GM19023 (cell line): Measurements from ENCODE around the gene KMT2C.

Source experiments
- ATAC-seq: cut with Tn5 transposase; IDR thresholded peaks from one replicate; pipeline ENCODE4 v1.9.1; 2021; ENCODE audit warnings: mild to moderate bottlenecking, moderate library complexity; ENCODE audit not compliant: unreplicated experiment

The KMT2C gene

DNA sequence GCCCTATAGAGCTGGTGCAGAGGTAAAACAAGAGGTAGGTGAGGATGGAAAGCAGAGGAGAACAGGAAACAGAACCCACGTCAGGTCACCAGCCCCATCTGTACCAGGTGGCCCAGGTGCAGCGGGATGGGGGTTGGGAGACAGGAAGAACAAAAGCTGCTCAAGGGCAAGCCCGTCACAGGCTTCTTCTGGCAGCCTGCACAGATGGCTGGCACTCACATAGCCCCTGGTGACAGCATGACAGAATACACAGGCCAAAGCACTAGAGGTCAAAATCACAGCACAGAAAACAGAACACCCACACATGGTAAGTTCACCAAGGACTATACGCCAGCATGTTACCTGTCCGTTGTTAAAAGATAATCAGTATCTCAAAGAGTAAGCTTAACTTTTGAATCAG is 283.5 kb downstream of the KMT2C start:
- ATAC-seq, result no peak

DNA sequence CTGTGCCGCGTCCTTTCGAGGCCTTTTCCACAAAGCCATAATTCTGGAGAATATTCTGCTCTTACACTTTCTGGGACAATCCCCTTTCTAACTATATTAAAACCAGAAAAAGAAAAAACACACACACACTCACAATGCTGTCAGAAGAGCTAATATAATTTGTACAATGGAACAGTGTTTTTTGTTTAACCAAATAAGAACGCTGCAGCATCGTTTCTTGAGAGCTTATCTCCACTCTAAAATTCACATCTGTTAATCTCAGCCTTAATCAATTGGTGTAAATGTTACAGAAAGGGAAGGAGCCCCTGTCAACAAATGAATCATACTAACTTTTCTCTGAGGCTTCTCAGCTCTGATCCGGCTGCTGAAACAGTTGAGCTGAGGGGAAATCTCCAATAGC is 286.4 kb downstream of the KMT2C start:
- ATAC-seq, result no peak

DNA sequence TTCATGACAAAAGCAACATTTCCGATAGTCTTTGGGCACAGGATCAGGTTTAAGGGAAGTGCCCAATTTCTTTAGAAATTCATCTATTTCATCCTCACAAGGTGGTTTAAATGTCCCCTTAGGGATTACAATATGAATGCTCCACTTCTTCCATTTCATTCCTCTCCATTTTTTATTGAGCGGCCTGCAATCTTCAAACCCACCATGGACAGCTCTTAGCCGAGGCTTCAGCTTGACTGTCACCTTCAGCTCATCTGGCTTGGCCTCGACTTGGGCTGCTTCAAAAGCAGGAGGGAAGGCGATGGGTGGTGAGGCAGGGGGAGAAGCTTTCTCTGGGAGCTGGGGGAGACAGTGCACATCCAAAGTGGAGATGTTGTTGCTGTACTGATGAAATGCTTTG is 287.1 kb downstream of the KMT2C start:
- no peak for ATAC-seq

DNA sequence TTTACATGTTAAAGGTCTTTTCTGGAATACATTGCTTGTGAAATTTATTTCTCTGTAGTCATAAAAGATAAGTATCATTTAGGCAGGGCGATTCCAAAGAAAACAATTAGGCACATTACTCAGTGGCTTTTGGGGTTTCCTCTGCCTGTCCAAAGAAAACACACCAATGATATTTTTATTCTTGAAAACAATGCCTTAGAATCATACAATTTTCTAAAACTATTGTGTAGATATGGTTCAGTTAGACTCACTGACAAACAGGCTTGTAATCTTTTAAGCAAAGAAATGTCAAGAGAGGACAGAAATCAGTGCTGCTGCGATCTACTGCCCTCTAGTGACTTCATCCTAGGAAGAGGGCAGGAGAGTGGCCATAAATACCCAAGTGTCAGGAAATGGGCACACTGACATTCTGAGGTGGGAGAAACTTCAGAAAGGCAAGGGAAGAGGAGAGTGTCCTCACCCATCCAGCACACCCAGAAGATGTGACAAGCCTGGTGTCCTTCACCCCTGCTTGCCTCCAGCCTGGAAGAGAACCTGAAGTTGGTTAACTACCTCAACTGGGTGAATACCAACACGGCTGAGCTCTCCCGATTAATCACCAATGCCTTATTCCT is 289.8 kb downstream of the KMT2C start:
- ATAC-seq, result no peak

DNA sequence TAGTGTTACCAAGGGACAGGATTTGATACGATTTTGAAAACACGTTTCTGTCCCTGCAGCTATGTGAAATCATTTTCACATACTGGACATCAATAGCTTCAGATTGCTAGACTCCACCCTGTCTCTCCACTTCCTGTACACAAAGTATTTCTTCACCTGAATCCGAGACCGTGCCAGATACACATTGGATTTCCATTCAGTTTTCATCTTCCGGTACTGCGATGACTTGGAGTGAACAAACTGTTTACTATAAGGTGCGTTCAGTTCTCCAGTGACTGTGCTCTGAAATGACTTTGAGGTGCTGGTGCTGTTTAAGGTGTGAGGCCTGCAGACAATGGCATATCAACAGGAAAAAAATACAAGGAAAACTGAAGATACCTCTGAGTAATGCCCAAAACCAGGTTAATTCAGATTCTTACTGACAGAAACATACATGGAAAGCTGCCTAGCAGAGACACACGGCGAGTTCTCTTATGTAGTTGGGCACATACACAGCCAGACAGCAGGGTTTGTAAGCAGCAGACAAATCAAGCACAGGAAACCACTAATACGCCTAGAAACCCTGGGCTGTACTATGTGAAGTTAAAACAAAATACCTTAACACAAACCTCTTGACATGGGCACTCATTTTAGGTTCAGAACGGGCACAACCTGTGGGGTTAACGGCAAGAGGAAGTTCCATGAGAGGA is 291.1 kb downstream of the KMT2C start:
- no peak for ATAC-seq

DNA sequence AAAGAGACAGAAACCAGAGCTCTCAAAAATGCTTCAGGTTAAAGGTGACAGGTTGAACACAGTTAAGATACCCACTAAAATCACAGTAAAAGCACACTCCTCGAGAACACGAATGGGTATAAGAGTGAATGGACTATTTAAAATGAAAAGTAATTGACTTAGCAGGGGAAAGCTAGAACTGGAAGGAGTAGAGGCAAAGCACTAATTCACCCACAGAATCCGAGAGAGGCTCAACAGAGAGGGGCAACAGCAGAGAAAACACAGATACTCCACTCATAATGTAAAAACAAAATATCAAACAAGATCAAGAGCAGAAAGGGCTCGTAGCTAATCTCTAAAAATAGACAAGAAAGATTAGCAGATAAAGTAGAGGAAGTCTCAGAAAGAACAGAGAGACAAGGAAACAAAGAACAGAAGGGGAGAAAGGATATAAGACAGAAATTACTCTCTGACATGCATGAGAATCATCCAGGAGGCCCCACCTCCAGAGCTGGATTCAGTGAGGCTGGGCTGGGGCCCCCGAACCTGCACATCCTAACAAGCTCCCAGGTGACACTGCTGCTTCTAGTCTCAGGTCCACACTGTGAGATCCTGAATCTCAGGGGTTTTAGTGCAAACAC is 292.7 kb downstream of the KMT2C start:
- no peak for ATAC-seq

DNA sequence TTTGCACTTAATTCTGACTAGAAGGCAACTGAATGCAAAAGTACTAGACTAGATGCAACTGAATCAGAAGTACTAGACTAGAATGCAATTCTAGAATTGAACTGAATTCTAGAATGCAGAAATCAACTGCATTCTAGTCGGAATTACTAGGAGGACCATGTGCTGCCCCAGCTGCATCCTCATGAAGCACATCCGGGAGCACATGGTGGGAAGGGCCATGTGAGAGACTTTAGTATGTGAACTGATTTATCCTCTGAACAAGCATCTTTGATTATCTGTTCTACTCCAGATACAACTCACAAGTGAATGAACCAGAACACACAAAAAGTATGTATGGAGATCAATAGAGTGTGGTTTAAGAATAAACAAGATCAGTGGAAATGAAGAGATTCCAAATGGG is 295.2 kb downstream of the KMT2C start:
- ATAC-seq, result no peak

DNA sequence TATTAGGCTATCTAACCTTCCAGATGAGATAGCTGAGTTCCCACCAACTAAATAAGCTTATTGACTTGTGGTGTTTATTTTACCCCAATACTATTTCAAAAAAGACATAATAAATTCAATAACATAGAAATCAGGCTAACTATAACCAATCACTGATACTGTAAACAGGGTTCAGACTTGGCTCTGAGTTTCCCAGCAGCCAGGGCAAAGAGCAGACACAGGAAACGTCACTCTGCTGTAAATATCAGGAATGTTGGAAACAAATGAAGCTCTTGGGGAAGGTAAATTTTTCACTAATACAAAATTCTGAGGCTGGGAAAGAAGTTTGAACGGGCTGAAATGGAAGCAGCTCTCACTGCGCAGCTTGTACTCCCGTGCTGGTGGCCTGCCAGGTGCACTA is 295.7 kb downstream of the KMT2C start:
- ATAC-seq, result no peak

DNA sequence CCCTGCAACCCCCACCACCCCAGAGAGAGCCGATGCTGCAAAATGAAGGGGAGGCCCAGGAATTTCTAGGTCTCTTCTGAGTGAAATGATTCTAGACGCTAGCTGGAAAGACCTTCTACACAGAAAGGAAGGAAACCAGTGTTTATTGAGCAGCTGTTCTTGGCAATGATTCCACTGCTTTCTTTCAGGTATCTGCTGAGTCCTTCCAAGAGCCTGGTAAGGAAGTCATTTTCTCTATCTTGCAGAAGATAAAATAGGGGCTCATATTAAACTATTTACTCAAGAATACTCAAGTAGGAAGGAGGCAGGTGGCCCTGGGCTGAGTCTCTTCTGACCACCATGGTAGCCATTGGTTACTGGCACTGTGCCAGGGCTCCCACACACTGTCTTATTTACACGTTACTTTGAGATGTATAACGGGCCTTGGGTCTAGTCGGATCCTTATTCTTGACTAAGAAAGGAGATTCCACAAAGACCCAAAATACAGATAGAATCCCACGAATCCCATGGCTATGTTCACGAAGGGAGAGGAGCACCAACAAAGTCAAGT is 298.3 kb downstream of the KMT2C start:
- ATAC-seq, result no peak

DNA sequence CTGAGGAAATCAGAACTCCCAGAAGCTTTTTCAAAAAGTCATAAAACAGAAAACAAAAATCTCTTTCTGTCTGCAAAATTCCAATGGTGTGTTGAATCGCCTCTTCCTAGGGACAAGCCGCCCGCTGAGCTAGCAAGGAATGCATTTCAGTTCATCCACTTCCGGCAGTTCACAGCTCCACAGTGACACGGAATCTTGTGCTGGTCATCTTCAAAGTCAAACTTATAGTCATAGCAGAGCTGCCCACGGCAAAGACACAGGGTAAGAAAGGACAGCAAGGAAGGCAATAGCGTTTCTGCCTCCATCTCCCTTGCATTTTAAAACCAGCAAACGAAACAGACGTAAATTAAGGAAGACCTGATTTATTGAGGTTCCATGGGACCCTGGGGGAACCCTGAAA is 299.1 kb downstream of the KMT2C start:
- no peak for ATAC-seq

DNA sequence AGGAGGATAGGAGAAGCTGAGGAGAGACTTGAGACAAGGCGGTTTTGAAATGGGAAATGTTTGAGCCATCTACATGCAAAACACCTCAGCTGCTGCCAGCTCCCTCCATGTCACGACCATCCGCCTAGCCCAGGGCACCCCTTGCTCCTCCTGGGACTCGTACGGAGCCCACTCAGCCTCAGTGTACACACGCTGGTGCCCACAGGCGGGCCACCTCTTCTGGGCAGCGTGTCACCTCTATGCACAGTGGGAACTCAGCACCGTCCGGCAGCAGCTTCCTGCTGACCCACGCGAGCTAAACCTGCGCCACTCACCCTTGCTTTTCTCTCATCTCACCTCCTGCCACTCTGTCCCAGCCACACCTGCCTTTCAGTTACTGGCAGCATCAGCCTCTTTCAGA is 302.0 kb downstream of the KMT2C start:
- no peak for ATAC-seq

DNA sequence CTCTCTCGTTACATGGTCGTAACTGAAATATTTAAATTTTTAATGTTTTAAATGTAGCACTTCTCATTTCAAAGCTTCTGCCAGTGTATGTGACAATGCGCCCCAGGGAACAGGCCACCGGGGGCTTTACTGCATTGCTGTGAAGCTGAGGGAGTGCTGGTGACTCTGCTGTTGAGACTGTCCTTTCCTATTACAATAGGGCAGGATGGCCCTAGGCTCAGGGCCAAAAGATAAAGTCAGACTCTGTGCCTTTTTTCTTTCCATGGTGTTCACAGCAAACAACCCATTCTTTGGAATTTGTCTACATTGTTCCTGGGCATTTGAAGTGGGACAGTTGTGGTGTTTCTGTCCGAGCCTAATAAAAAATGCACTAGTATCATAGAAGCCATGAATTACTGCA is 303.0 kb downstream of the KMT2C start:
- no peak for ATAC-seq

DNA sequence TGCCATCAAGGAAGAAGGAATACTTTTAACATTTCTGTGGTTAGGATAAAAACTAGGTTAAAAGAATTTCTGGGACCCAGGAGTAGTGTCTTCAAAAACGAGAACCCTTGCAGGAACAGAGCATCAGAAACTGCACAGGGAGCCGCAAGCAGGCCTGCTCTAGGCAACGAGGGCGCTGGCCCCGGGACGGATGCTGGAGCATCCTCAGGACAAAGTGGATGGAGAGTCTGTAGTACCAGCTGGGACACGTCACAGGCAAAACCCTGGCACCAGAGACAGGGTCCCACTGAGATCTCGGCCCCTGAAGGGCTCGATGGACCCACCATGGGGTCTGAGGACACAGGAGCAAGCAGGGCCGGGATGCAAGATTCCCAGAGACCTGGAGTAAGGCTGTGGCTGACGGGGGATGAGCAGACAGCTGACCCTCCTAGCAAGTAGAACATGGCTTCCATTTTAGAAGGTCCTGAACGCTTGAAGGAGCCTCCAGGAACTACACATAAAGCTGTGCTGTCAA is 303.8 kb downstream of the KMT2C start:
- no peak for ATAC-seq

DNA sequence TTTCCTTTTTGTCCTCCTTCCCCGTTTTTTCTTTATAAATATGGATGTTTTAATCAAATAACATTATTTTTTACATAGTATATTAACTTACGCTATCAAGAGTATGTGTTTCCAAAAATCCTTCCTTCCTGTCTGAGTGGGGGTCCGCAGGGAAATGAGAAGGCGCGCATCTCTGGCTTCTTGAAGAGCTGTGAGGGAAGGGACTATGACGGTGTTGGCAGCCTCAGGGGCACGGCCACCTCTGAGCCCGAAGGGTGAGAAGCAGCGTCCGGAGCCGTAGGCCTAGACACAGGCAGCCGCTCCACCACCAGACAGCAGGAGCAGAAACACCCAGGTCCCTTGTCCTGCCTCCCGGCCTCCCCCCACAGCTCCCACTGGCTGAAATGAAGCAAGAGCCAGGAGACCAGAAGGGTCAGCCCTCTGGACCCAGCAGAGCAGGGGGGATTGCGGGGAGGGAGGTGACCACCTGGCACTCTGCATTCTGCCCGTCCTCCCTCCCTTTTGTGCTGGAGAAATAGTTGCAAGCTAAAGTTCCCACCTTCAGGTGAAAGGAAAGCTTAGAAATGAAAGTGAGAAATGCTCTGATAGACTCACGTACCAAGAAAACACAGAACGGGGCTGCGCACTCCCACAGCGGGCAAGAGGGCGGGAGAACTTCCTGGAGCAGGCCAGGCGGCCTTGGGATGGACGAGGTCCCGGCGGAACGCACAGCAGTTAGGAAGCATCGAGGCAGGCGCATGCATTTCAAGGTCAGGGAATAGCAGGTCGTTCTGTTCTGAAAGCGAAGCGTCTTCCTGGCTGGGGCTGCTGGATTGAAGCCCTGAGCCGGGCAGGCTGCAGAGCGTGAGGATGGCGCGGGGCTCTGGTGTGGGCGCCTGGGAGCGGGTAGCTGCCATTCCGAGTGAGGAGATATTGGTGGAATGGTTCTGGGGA is 304.9 kb downstream of the KMT2C start:
- no peak for ATAC-seq

DNA sequence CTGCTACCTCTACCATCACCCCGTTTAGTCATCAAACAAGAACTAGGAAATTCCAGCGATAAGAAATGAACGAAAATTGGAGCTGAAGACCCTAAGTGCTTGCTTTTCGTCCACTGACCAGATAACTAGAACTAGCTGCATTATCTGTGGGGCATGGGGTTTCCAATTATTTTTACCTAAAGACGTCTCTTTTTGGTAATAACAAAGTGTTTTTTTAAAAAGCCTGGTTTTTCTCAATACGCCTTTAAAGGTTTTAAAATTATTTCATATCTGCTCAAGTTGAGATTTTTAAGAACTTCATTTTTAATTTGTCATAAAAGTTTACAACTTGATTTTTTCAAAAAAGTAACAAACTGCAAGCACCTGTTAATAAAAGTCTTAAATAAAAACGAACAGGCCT is 306.1 kb downstream of the KMT2C start:
- ATAC-seq, result no peak

DNA sequence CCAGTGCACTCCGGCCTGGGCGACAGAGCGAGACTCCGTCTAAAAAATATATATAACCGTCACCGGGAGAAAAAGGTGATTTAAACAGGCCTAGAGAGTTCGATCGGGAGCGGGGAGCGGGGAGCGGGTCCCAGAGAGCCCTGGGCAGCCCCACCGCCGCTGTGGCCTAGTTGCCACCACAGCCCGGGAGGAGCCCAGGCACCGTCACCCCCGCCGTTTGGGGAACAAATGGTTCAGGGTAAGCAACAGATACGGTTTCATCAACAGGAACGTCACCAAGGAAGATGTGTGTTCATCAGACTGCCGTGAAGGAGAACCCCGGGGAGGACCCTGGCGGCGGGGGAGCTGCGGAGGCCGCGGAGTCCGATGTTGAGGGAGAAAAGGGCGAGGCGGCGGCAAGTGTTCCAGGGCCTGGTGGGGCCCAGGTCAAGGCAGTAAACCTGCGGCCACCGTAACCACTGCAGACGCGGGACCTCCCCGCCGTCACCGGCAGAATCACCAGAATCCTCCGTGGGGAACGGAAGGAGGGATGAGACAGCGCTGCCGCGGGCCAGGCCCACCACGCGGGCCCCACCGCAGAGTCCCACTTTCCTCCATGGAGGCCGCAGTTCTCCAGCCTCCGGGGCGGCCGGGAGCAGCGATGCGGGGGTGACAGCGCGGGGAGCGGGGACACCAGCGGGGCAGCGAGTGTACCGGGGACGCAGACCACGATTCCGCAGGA is 306.9 kb downstream of the KMT2C start:
- ATAC-seq, result no peak

DNA sequence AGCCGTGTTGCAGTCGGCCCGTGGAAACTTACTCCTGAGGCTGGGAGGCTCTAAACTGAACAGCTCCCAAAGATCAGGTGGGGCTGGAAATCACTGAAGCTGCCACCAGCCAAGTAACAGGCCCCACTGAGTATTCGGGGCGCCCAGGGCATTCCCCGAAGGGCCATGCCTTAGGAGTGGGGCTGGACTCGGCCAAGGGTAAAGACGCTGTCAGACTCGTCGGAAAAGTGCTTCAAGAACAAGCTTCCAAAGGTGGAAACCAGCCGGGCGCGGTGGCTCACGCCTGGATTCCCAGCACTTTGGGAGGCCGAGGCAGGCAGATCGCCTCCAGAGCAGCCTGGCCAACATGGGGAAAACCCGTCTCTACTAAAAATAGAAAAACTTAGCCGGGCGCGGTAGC is 307.6 kb downstream of the KMT2C start:
- ATAC-seq, result no peak

DNA sequence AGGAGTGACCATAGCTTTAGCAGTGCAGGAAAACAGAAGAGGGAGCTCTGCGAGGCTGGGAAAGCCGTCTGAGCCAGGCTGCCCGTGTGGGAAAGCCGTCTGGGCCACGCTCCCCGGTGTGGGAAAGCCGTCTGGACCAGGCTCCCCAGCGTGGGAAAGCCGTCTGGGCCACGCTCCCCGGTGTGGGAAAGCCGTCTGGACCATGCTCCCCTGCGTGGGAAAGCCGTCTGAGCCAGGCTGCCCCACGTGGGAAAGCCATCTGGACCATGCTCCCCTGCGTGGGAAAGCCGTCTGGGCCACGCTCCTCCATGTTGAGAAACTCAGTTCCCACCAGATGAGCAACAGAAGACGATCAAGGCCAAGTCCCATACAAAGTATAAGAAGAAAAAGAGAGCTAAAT is 308.6 kb downstream of the KMT2C start:
- ATAC-seq, result no peak

DNA sequence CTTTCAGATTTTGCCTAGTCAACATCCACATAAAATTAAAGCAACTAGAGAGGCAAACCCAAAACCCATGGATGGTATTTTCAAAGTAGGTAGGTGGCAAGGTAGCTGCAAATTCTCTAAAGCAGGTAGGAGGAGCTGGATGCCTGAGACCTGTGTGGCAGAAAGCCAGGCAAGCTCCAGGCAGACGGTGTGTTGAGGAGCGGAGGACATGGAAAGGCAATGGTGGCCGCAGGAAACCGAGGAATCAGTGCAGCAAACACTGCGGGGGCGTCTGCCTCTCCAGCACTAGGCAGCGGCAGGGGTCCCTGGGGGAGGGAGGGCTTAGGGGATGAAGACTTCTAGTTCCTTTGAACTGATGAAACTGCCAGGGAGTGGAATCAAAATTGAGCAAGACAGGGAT is 309.1 kb downstream of the KMT2C start:
- no peak for ATAC-seq

DNA sequence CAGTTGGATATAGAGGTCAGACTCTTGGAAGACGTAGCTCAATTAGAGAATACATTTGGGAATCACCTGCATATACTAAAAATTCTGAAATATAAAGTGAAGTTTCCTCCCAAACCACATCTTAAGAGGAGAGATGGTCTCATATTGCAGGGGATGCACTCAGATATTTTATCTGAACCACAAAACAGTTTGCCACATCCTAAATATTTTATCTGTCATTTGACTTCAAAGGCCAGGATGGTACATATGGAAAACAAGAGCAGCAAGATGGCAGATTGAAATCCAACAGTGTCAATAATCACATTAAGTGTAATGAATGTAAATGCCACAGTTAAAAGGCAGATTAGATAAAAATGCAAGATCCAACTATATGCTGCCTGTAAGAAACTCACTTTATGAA is 313.3 kb downstream of the KMT2C start:
- ATAC-seq, result no peak
